Hepatocyte (in vitro differentiated cells): ENCODE results near the gene PDE1C.

ENCODE experiments used
- EZH2 ChIP-seq: fragments of 200-600 bp; sonication (generic); IDR thresholded peaks from 2 replicates; pipeline ENCODE4 v1.6.1; 2016; ENCODE audit warnings: antibody characterized with exemption, mild to moderate bottlenecking, borderline replicate concordance
- EZH2phosphoT487 ChIP-seq: fragments of 200-600 bp; sonication (generic); IDR thresholded peaks from one replicate; pipeline ENCODE4 v1.6.1; 2018; ENCODE audit warnings: antibody characterized with exemption, mild to moderate bottlenecking, low read depth, moderate library complexity; ENCODE audit not compliant: unreplicated experiment, severe bottlenecking
- TF ChIP-seq, protein P1 (sequence below): fragments of 200-600 bp; sonication (generic); IDR thresholded peaks from 2 replicates; pipeline ENCODE4 v1.5.1; 2016; ENCODE audit warnings: antibody characterized with exemption, mild to moderate bottlenecking; ENCODE audit not compliant: poor library complexity

- TF ChIP-seq, protein P1, sequence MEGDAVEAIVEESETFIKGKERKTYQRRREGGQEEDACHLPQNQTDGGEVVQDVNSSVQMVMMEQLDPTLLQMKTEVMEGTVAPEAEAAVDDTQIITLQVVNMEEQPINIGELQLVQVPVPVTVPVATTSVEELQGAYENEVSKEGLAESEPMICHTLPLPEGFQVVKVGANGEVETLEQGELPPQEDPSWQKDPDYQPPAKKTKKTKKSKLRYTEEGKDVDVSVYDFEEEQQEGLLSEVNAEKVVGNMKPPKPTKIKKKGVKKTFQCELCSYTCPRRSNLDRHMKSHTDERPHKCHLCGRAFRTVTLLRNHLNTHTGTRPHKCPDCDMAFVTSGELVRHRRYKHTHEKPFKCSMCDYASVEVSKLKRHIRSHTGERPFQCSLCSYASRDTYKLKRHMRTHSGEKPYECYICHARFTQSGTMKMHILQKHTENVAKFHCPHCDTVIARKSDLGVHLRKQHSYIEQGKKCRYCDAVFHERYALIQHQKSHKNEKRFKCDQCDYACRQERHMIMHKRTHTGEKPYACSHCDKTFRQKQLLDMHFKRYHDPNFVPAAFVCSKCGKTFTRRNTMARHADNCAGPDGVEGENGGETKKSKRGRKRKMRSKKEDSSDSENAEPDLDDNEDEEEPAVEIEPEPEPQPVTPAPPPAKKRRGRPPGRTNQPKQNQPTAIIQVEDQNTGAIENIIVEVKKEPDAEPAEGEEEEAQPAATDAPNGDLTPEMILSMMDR: no peak
- TF ChIP-seq EZH2: no peak
- no peak for TF ChIP-seq EZH2phosphoT487
Measured at GRCh38 chr7:31887006-31887405, 183.2 kb downstream of the PDE1C start.
